IMR-90 (cell line): ENCODE measurements around the gene LRRC8C. TPM values are rescaled to one million over a fixed set of nuclear protein-coding genes. Genes with fewer than 3 reads are reported as not detected.

Source experiments
- ATAC-seq: fragments of 200-7000 bp; cut with Tn5 transposase; 2 replicates; pipeline ENCODE4 v1.9.1; 2020; ENCODE audit warnings: low read depth, mild to moderate bottlenecking, moderate library complexity
- BruUV-seq: library from RNA; stranded (reverse); fragments of 400-500 nt; replicated peaks from 2 replicates; lab custom pipeline; 2021; lab: Mats Ljungman, UMichigan
- CTCF ChIA-PET: fragments of 300-600 bp; formaldehyde crosslinking; extraction: SDS; loops from one replicate; lab custom pipeline; 2021; ENCODE audit warnings: antibody characterized with exemption; lab: Yijun Ruan, JAX
- POLR2A ChIA-PET: fragments of 300-600 bp; sonication (Branson Sonifier 250); formaldehyde crosslinking; loops from one replicate; lab custom pipeline; 2022; ENCODE audit warnings: antibody characterized with exemption; ENCODE audit not compliant: unreplicated experiment; lab: Charles Lee
- DNase-seq: peaks from one replicate; pipeline ENCODE4 v3.0.0; 2013
- H2AFZ ChIP-seq: replicated peaks from 2 replicates; pipeline ENCODE3; 2013; ENCODE audit warnings: low read length, mild to moderate bottlenecking; ENCODE audit not compliant: poor library complexity
- H2AK5ac ChIP-seq: 2 replicates; pipeline ENCODE4 v1.6.1; 2013; ENCODE audit warnings: low read depth, low read length, inconsistent platforms
- H2AK9ac ChIP-seq: replicated peaks from 2 replicates; pipeline ENCODE3; 2013; ENCODE audit warnings: mild to moderate bottlenecking, low read depth, low read length, moderate library complexity; ENCODE audit not compliant: poor library complexity
- H2BK120ac ChIP-seq: 2 replicates; pipeline ENCODE4 v1.6.1; 2013; ENCODE audit warnings: low read depth, low read length, inconsistent platforms
- H2BK15ac ChIP-seq: 3 replicates; pipeline ENCODE4 v1.6.1; 2013; ENCODE audit warnings: low read depth, low read length, inconsistent platforms
- H2BK20ac ChIP-seq: 2 replicates; pipeline ENCODE4 v1.6.1; 2013; ENCODE audit warnings: low read depth, mild to moderate bottlenecking, inconsistent platforms, low read length, moderate library complexity
- H2BK5ac ChIP-seq: 2 replicates; pipeline ENCODE4 v1.6.1; 2013; ENCODE audit warnings: mild to moderate bottlenecking, low read depth, low read length, inconsistent platforms; ENCODE audit not compliant: poor library complexity, severe bottlenecking
- H3K14ac ChIP-seq: replicated peaks from 2 replicates; pipeline ENCODE4 v1.6.1; 2013; ENCODE audit warnings: low read depth, low read length, inconsistent platforms
- H3K18ac ChIP-seq: 2 replicates; pipeline ENCODE4 v1.6.1; 2013; ENCODE audit warnings: low read depth, low read length, control low read depth
- H3K23ac ChIP-seq: 2 replicates; pipeline ENCODE4 v1.6.1; 2013; ENCODE audit warnings: low read depth, low read length, inconsistent platforms
- H3K27ac ChIP-seq: 2 replicates; pipeline ENCODE4 v1.5.1; 2013; ENCODE audit warnings: mild to moderate bottlenecking, control low read depth, low read length; ENCODE audit not compliant: insufficient read depth
- H3K27me3 ChIP-seq: 2 replicates; pipeline ENCODE4 v1.6.1; 2013; ENCODE audit warnings: low read length; ENCODE audit not compliant: control insufficient read depth, insufficient read depth
- H3K36me3 ChIP-seq: 2 replicates; pipeline ENCODE4 v1.6.1; 2013; ENCODE audit warnings: low read length, mixed read lengths; ENCODE audit not compliant: control insufficient read depth, insufficient read depth
- H3K4ac ChIP-seq: 2 replicates; pipeline ENCODE4 v1.6.1; 2013; ENCODE audit warnings: low read depth, low read length, inconsistent platforms
- H3K4me1 ChIP-seq: 2 replicates; pipeline ENCODE4 v1.6.1; 2013; ENCODE audit warnings: low read length, mixed read lengths; ENCODE audit not compliant: control insufficient read depth, insufficient read depth
- H3K4me2 ChIP-seq: 2 replicates; pipeline ENCODE4 v1.6.1; 2013; ENCODE audit warnings: low read depth, mild to moderate bottlenecking, control low read depth, low read length, moderate library complexity
- H3K4me3 ChIP-seq: 2 replicates; pipeline ENCODE4 v1.5.1; 2013; ENCODE audit warnings: low read depth, mild to moderate bottlenecking, control low read depth, low read length, moderate library complexity; ENCODE audit not compliant: insufficient read depth
- H3K56ac ChIP-seq: 2 replicates; pipeline ENCODE4 v1.6.1; 2013; ENCODE audit warnings: low read length, inconsistent platforms; ENCODE audit not compliant: insufficient read depth; ENCODE audit errors: extremely low read depth
- H3K79me1 ChIP-seq, 2 experiments: 2 replicates each; pipeline ENCODE4 v1.6.1; 2013; ENCODE audit warnings: low read length in 2 of 2, inconsistent platforms in 1 of 2, low read depth in 1 of 2
- H3K9ac ChIP-seq: 2 replicates; pipeline ENCODE4 v1.6.1; 2013; ENCODE audit warnings: low read depth, low read length, control low read depth
- H3K9me1 ChIP-seq: 2 replicates; pipeline ENCODE4 v1.6.1; 2013; ENCODE audit warnings: low read length, inconsistent platforms; ENCODE audit not compliant: insufficient read depth
- H3K9me3 ChIP-seq: 2 replicates; pipeline ENCODE4 v1.6.1; 2013; ENCODE audit warnings: low read length; ENCODE audit not compliant: control insufficient read depth, insufficient read depth
- H4K20me1 ChIP-seq: 2 replicates; pipeline ENCODE4 v1.6.1; 2013; ENCODE audit warnings: low read length, inconsistent platforms; ENCODE audit not compliant: insufficient read depth
- H4K5ac ChIP-seq: 2 replicates; pipeline ENCODE4 v1.6.1; 2013; ENCODE audit warnings: mild to moderate bottlenecking, low read depth, low read length, control low read depth
- H4K8ac ChIP-seq, 2 experiments: 2 replicates each; pipeline ENCODE4 v1.6.1; 2013; ENCODE audit warnings: low read depth in 2 of 2, low read length in 2 of 2, control low read depth in 1 of 2, inconsistent platforms in 1 of 2
- H4K91ac ChIP-seq: 2 replicates; pipeline ENCODE4 v1.6.1; 2013; ENCODE audit warnings: low read depth, low read length, inconsistent platforms; ENCODE audit not compliant: insufficient read depth
- CEBPB ChIP-seq: IDR thresholded peaks from 2 replicates; pipeline ENCODE4 v1.6.1; 2012; ENCODE audit warnings: low read depth, low read length, improper control_type of control experiment
- CHD1 ChIP-seq: IDR thresholded peaks from 2 replicates; pipeline ENCODE4 v1.6.1; 2012; ENCODE audit warnings: low read depth, low read length, improper control_type of control experiment
- RCOR1 ChIP-seq: IDR thresholded peaks from 2 replicates; pipeline ENCODE4 v1.6.1; 2012; ENCODE audit warnings: mild to moderate bottlenecking, low read length, improper control_type of control experiment; ENCODE audit not compliant: insufficient replicate concordance
- WGBS, 2 experiments: methylation state at CpG; one replicate each; pipeline versions ENCODE4 v1.1.5 to v1.1.7; 2013; ENCODE audit warnings: missing lambda C conversion rate in 2 of 2; ENCODE audit not compliant: insufficient read length in 1 of 2; ENCODE audit errors: extremely low coverage in 2 of 2; 5-methylcytosine and 5-hydroxymethylcytosine counted together
- dilution Hi-C: fragments of 300-500 bp; cut with HindIII; formaldehyde crosslinking; loops from one replicate; pipeline ENCODE4 v1.14.3; 2018; ENCODE audit warnings: low sequenced_read_pairs; ENCODE audit not compliant: unreplicated experiment
- in situ Hi-C: fragments of 300-500 bp; cut with MboI; formaldehyde crosslinking; loops from 3 replicates; pipeline ENCODE4 v1.14.3; 2019; ENCODE audit warnings: low sequenced_read_pairs, inconsistent platforms, mixed read lengths
- intact Hi-C: fragments of 100-400 bp; cut with micrococcal nuclease; formaldehyde crosslinking; loops from 2 replicates; pipeline ENCODE4 v1.10.0; 2022
- polyA plus RNA-seq, 3 experiments: library from polyadenylated mRNA; depleted of rRNA; stranded (reverse); fragments of >200 nt; gene quantifications; 2 replicates each; pipeline ENCODE4 v1.2.3, GENCODE V29; 2012; ENCODE audit warnings: low replicate concordance in 1 of 3
- total RNA-seq: library from RNA; depleted of rRNA; stranded (reverse); fragments of >200 nt; gene quantifications from 2 replicates; pipeline ENCODE4 v1.2.3, GENCODE V29; 2012
- TF ChIP-seq, protein P1 (sequence below): conservative IDR thresholded peaks from 2 replicates; pipeline ENCODE4 v1.5.1; 2012; ENCODE audit warnings: mild to moderate bottlenecking, low read depth, low read length, improper control_type of control experiment

The LRRC8C gene
- total and polyA plus RNA-seq, 2 of the 4 experiments (the other 2 are of a cell fraction) = 6.5 to 12.9 TPM

DNA sequence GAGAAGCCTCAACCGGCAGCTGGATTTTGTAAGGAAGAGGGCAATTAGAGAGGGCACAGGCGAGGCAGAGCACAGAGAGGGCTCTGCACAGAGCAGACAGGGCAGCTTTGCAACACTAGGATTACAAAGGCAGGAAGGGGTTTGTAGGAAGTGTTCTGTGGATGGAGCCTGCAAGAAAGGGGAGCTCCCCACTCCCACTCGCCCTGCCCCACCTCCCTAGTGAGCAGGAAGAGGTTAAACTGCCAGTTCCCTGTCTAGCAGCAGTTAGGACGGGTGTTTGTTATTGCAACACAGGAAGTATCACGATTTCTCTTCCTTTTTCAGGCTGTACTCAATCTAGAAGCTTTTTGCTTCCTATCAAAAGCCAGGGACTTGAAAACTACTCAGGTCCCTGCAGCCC lies 124.6 kb downstream of the LRRC8C start:
- H3K14ac ChIP-seq = no peak overlapping the region
- peak overlapping the region; percentile 61; the same call in 1 of the 2 replicates for H2BK120ac ChIP-seq
- H3K27me3 ChIP-seq = no peaks in the 10 kb centered on the region
- H4K8ac ChIP-seq = peak overlapping the region; percentile 33 to 64; a peak in 3 of 4 replicates
- H2AK5ac ChIP-seq = no peak overlapping the region
- intact Hi-C loops (no loop called here), dilution Hi-C loops (no loop called here), in situ Hi-C loops (loop anchor here (5.0 kb wide), 1 partner anchor 125 kb away; the partner anchor contains the start of gene LRRC8C)
- no peak overlapping the region for H2BK20ac ChIP-seq
- no peak overlapping the region for H3K4ac ChIP-seq
- H3K56ac ChIP-seq = no peak overlapping the region
- no peak overlapping the region; the same call in 1 of the 2 replicates for H3K18ac ChIP-seq
- ChIA-PET POLR2A (no interaction called here), CTCF (interaction anchor here (1.0 kb wide), 2 partner anchors 70 to 275 kb away, joined by 3 read pairs; no protein-coding TSS in a partner anchor)
- H3K9ac ChIP-seq = no peak overlapping the region
- no peak overlapping the region for H3K27ac ChIP-seq
- no peak overlapping the region for H3K4me3 ChIP-seq
- WGBS, 2 experiments = no CpG with 5 or more reads among the region's 5 CpGs
- no peak overlapping the region for H2BK15ac ChIP-seq
- H3K23ac ChIP-seq = no peak overlapping the region
- H3K9me1 ChIP-seq = peaks cover 3% of the 10 kb centered on the region; the same call in 1 of the 2 replicates
- H2BK5ac ChIP-seq = no peak overlapping the region
- H3K4me2 ChIP-seq = peak overlapping the region; percentile 60
- ATAC-seq (peak; percentile 72), DNase-seq (peak; percentile 27)
- H2AK9ac ChIP-seq = peak overlapping the region; percentile 19
- H2AFZ ChIP-seq = peak overlapping the region; percentile 81
- H3K36me3 ChIP-seq = no peaks in the 10 kb centered on the region
- H3K4me1 ChIP-seq = peaks cover 11% of the 10 kb centered on the region
- no peaks in the 10 kb centered on the region for H3K79me1 ChIP-seq
- BruUV-seq = no TSS peak
- no peaks in the 10 kb centered on the region for H3K9me3 ChIP-seq
- no peak overlapping the region for H4K91ac ChIP-seq
- H4K20me1 ChIP-seq = no peaks in the 10 kb centered on the region
- TF ChIP-seq CEBPB = peak; percentile 71
- TF ChIP-seq, protein P1, sequence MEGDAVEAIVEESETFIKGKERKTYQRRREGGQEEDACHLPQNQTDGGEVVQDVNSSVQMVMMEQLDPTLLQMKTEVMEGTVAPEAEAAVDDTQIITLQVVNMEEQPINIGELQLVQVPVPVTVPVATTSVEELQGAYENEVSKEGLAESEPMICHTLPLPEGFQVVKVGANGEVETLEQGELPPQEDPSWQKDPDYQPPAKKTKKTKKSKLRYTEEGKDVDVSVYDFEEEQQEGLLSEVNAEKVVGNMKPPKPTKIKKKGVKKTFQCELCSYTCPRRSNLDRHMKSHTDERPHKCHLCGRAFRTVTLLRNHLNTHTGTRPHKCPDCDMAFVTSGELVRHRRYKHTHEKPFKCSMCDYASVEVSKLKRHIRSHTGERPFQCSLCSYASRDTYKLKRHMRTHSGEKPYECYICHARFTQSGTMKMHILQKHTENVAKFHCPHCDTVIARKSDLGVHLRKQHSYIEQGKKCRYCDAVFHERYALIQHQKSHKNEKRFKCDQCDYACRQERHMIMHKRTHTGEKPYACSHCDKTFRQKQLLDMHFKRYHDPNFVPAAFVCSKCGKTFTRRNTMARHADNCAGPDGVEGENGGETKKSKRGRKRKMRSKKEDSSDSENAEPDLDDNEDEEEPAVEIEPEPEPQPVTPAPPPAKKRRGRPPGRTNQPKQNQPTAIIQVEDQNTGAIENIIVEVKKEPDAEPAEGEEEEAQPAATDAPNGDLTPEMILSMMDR = no peak
- TF ChIP-seq RCOR1 = no peak
- TF ChIP-seq CHD1 = no peak
- peak overlapping the region; percentile 26 for H4K5ac ChIP-seq
